Measurements from ENCODE around the gene TRAPPC12. TPM values are rescaled to one million over a fixed set of nuclear protein-coding genes. Genes with fewer than 3 reads are reported as not detected.

TRAPPC12 gene
- total RNA-seq, 1 experiment from 2014 or later = 86.0 TPM

- Histone ChIP-seq H3K79me2 (ENCODE audit: insufficient read depth, low read length) (no peaks in the 10 kb centered on the region), H3K9ac (ENCODE audit: extremely low read depth, insufficient read length, low read length) (no peak overlapping the region), H2BK20ac (ENCODE audit: low read depth, low read length, poor library complexity, severe bottlenecking) (no peak overlapping the region), H3K56ac (ENCODE audit: insufficient read length, low read depth, low read length) (no peak overlapping the region), H3K79me1 (ENCODE audit: insufficient read depth, low read depth, low read length, poor library complexity, severe bottlenecking) (no peaks in the 10 kb centered on the region), H3K23me2 (ENCODE audit: insufficient read length, low read depth, low read length, poor library complexity, severe bottlenecking) (no peaks in the 10 kb centered on the region), H3K23ac (ENCODE audit: insufficient read length, low read depth, low read length) (no peak overlapping the region), H2AK5ac (ENCODE audit: insufficient read length, low read length) (no peak overlapping the region), H2BK5ac (ENCODE audit: insufficient read length, low read length) (no peak overlapping the region), H3T11ph (ENCODE audit: low read length) (no peak overlapping the region), H4K20me1 (ENCODE audit: control insufficient read depth, insufficient read depth, insufficient read length) (no peaks in the 10 kb centered on the region), H3K9me3 (ENCODE audit: control insufficient read depth, low read depth, low read length) (no peaks in the 10 kb centered on the region), H4K8ac (replicated peaks; ENCODE audit: insufficient read length, low read depth, low read length) (no peak overlapping the region), H3K27ac (ENCODE audit: insufficient read length, low read depth, low read length) (no peak overlapping the region), H3K4me1 (ENCODE audit: insufficient read depth, low read length) (no peaks in the 10 kb centered on the region), H2BK15ac (ENCODE audit: low read depth, low read length) (no peak overlapping the region), H4K5ac (ENCODE audit: insufficient read length, low read depth, low read length) (no peak overlapping the region), H3K4ac (ENCODE audit: low read depth, low read length) (no peak overlapping the region), H2BK120ac (ENCODE audit: low read depth, low read length, poor library complexity, severe bottlenecking) (no peak overlapping the region), H3K4me2 (ENCODE audit: insufficient read depth, insufficient read length, low read length) (no peak overlapping the region), H2AFZ (ENCODE audit: low read length) (no peak overlapping the region), H4K91ac (ENCODE audit: insufficient read length, low read depth, low read length) (no peak overlapping the region), H2BK12ac (ENCODE audit: insufficient read length, low read depth, low read length) (no peak overlapping the region), H3K27me3 (ENCODE audit: insufficient read depth, low read length) (no peaks in the 10 kb centered on the region), H3K18ac (ENCODE audit: insufficient read length, low read depth, low read length) (no peak overlapping the region), H3K14ac (ENCODE audit: insufficient read depth, low read length) (no peak overlapping the region)
- Mint-ChIP-seq H3K27ac (no peak overlapping the region; a peak in 1 of 7 replicates), H3K4me1 (0 out of 4 replicates have a peak, but pooled peaks cover 0 to 5% of the 10 kb centered on the region in 2 experiments), H3K36me3 (ENCODE audit: insufficient read depth in 1 of 3, low read depth in 3 of 3) (peaks cover 42 to 63% (median 48%) of the 10 kb centered on the region in 3 experiments), H3K9me3 (peaks cover 8 to 9% of the 10 kb centered on the region in 2 experiments; a peak in 3 of 5 replicates), H3K4me3 (no peak overlapping the region), H3K27me3 (ENCODE audit: low read depth) (no peaks in the 10 kb centered on the region)
- TF ChIP-seq CTCF (conservative IDR thresholded peaks at IDR 0.05) = no peak
- no CpG with 5 or more reads among the region's 8 CpGs for WGBS (ENCODE audit: extremely low coverage, insufficient read length, low lambda C conversion rate)
- DNase-seq = no peak
Observed at GRCh38 chr2:3332133-3332532, 47.4 kb upstream of the TRAPPC12 start.

All from H9 (cell line).